A549 (cell line): ENCODE results near the gene TRDN. TPM values are rescaled to one million over a fixed set of nuclear protein-coding genes. Genes with fewer than 3 reads are reported as not detected.

Source experiments
- ATAC-seq, 2 experiments: fragments of 200-7000 bp in 1 of 2; fragments of >200 bp in 1 of 2; cut with Nextera tagmentation in 1 of 2; cut with Tn5 transposase in 1 of 2; 3 replicates each; pipeline versions ENCODE4 v1.8.0 to v1.9.1; 2018 to 2020; ENCODE audit warnings: mild to moderate bottlenecking in 1 of 2, moderate library complexity in 1 of 2
- CTCF ChIA-PET: fragments of 300-600 bp; sonication (Branson Sonifier 250); formaldehyde crosslinking; extraction: SDS; loops from one replicate; lab custom pipeline; 2021; ENCODE audit warnings: antibody characterized with exemption, inconsistent platforms; lab: Yijun Ruan, JAX
- POLR2A ChIA-PET: fragments of 350-600 bp; formaldehyde crosslinking; extraction: SDS; loops from one replicate; lab custom pipeline; 2021; ENCODE audit warnings: antibody characterized with exemption, inconsistent platforms; lab: Yijun Ruan, JAX
- DNase-seq, 2 experiments: peaks; one replicate each; pipeline versions ENCODE4 v3.0.0 to v3.0.0-alpha.2; 2011 to 2016; ENCODE audit warnings: low read depth in 1 of 2, low spot score in 1 of 2
- FAIRE-seq: peaks from 2 replicates; lab custom pipeline; 2011; peaks lifted over from hg19 to GRCh38; lab: Jason Lieb, UNC
- H3K27ac ChIP-seq, 2 experiments: fragments of >200 bp; sonication (Bioruptor Twin); formaldehyde crosslinking; 3 replicates each; pipeline ENCODE4 v1.5.1; 2016 to 2017
- H3K4me1 ChIP-seq: fragments of >200 bp; sonication (Bioruptor Twin); formaldehyde crosslinking; 3 replicates; pipeline ENCODE4 v1.6.1; 2016
- H3K4me2 ChIP-seq: fragments of >200 bp; sonication (Bioruptor Twin); formaldehyde crosslinking; 3 replicates; pipeline ENCODE4 v1.6.1; 2016
- H3K4me3 ChIP-seq: fragments of >200 bp; sonication (Bioruptor Twin); formaldehyde crosslinking; 3 replicates; pipeline ENCODE4 v1.5.1; 2016
- H3K9me3 ChIP-seq: fragments of >200 bp; sonication (Bioruptor Twin); formaldehyde crosslinking; 3 replicates; pipeline ENCODE4 v1.6.1; 2016
- CHD2 ChIP-seq: fragments of 150-350 bp; IDR thresholded peaks from 2 replicates; pipeline ENCODE4 v1.6.1; 2014; ENCODE audit warnings: low read length; ENCODE audit not compliant: partially characterized antibody
- CHD4 ChIP-seq: fragments of 200-600 bp; sonication (generic); IDR thresholded peaks from 2 replicates; pipeline ENCODE4 v1.6.1; 2016; ENCODE audit warnings: antibody characterized with exemption, mild to moderate bottlenecking, borderline replicate concordance
- EHF ChIP-seq: fragments of 250-450 bp; sonication (Bioruptor Pico); IDR thresholded peaks from 2 replicates; pipeline ENCODE4 v1.5.0; 2020; ENCODE audit warnings: mild to moderate bottlenecking
- ESRRA ChIP-seq: fragments of 150-350 bp; IDR thresholded peaks from 2 replicates; pipeline ENCODE4 v1.6.1; 2014; ENCODE audit warnings: mild to moderate bottlenecking, low read length, borderline replicate concordance
- GATA3 ChIP-seq: IDR thresholded peaks from 2 replicates; pipeline ENCODE4 v1.6.1; 2012; ENCODE audit warnings: borderline replicate concordance
- HDAC2 ChIP-seq: fragments of 200-600 bp; sonication (generic); IDR thresholded peaks from 2 replicates; pipeline ENCODE4 v1.6.1; 2016
- HOXA7 ChIP-seq: fragments of 250-450 bp; sonication (Bioruptor Pico); IDR thresholded peaks from 2 replicates; pipeline ENCODE4 v1.5.0; 2020; ENCODE audit warnings: mild to moderate bottlenecking, moderate library complexity
- JUNB ChIP-seq: fragments of >200 bp; sonication (Bioruptor Twin); formaldehyde crosslinking; IDR thresholded peaks from 2 replicates; pipeline ENCODE4 v1.6.1; 2016
- KDM1A ChIP-seq: fragments of 200-600 bp; sonication (generic); IDR thresholded peaks from 2 replicates; pipeline ENCODE4 v1.6.1; 2016; ENCODE audit warnings: low read depth, mild to moderate bottlenecking
- KDM5A ChIP-seq: fragments of 200-600 bp; sonication (generic); IDR thresholded peaks from 2 replicates; pipeline ENCODE4 v1.6.1; 2016; ENCODE audit warnings: antibody characterized with exemption, mild to moderate bottlenecking
- MAFK ChIP-seq: fragments of 450-650 bp; IDR thresholded peaks from 2 replicates; pipeline ENCODE4 v1.6.1; 2014; ENCODE audit not compliant: partially characterized antibody
- MYC ChIP-seq: IDR thresholded peaks from 2 replicates; pipeline ENCODE4 v1.6.1; 2012; ENCODE audit warnings: mild to moderate bottlenecking, inconsistent platforms, low read length, improper control_type of control experiment, borderline replicate concordance
- NR3C1 ChIP-seq: fragments of >200 bp; sonication (Bioruptor Twin); formaldehyde crosslinking; IDR thresholded peaks from 3 replicates; pipeline ENCODE4 v1.6.1; 2017
- POLR2AphosphoS2 ChIP-seq: conservative IDR thresholded peaks from 2 replicates; pipeline ENCODE4 v1.6.1; 2012; ENCODE audit warnings: low read length, improper control_type of control experiment, inconsistent platforms
- RAD21 ChIP-seq, 2 experiments: fragments of >200 bp in 1 of 2; sonication (Bioruptor Twin) in 1 of 2; formaldehyde crosslinking in 1 of 2; IDR thresholded peaks in 1 of 2; conservative IDR thresholded peaks in 1 of 2; 2 replicates in 1 of 2; 3 replicates in 1 of 2; pipeline ENCODE4 v1.6.1; 2012 to 2018; ENCODE audit warnings: inconsistent platforms in 1 of 2
- RFX5 ChIP-seq: fragments of 450-650 bp; IDR thresholded peaks from 2 replicates; pipeline ENCODE4 v1.7.1; 2014; ENCODE audit warnings: antibody characterized with exemption, mild to moderate bottlenecking, moderate library complexity
- SMC3 ChIP-seq: fragments of >200 bp; sonication (Bioruptor Twin); formaldehyde crosslinking; IDR thresholded peaks from 3 replicates; pipeline ENCODE4 v1.6.1; 2018; ENCODE audit warnings: inconsistent platforms
- ZFP36 ChIP-seq: fragments of 450-650 bp; IDR thresholded peaks from 2 replicates; pipeline ENCODE4 v1.6.1; 2014; ENCODE audit warnings: borderline replicate concordance; ENCODE audit not compliant: partially characterized antibody
- WGBS: methylation state at CpG from one replicate; pipeline ENCODE4 v1.1.6; 2017; ENCODE audit errors: missing lambda C conversion rate; 5-methylcytosine and 5-hydroxymethylcytosine counted together
- polyA plus RNA-seq, 4 experiments: library from polyadenylated mRNA; depleted of rRNA in 3 of 4; stranded (reverse); fragments of >200 nt; fragmentation: RNase III in 1 of 4; extraction: RNeasy Plus Mini Kit Qiagen cat#74134 plus additional on column Dnase treatment in 1 of 4; gene quantifications; 2 replicates in 3 of 4; 3 replicates in 1 of 4; pipeline ENCODE4 v1.2.3, GENCODE V29; 2011 to 2017
- TF ChIP-seq, protein P1 (sequence below): fragments of 450-650 bp; IDR thresholded peaks from 2 replicates; pipeline ENCODE4 v1.6.1; 2014; ENCODE audit warnings: antibody characterized with exemption
- TF ChIP-seq, protein P2 (sequence below): fragments of 150-350 bp; IDR thresholded peaks from 2 replicates; pipeline ENCODE4 v1.6.1; 2014; ENCODE audit warnings: low read depth, mild to moderate bottlenecking, low read length
- TF ChIP-seq, protein P3 (sequence below): fragments of 250-450 bp; sonication (Bioruptor Pico); IDR thresholded peaks from 2 replicates; pipeline ENCODE4 v1.5.0; 2020; ENCODE audit warnings: low read depth, mild to moderate bottlenecking, moderate library complexity
- TF ChIP-seq, protein P4 (sequence below): fragments of 200-600 bp; sonication (generic); IDR thresholded peaks from 2 replicates; pipeline ENCODE4 v1.6.1; 2016; ENCODE audit warnings: antibody characterized with exemption, mild to moderate bottlenecking, moderate library complexity
- TF ChIP-seq, protein P5 (sequence below): fragments of >200 bp; sonication (Bioruptor Twin); formaldehyde crosslinking; IDR thresholded peaks from 3 replicates; pipeline ENCODE4 v1.6.1; 2016

The TRDN gene
- polyA plus RNA-seq, 2 of the 4 experiments (the other 2 are of a cell fraction) = not detected

DNA sequence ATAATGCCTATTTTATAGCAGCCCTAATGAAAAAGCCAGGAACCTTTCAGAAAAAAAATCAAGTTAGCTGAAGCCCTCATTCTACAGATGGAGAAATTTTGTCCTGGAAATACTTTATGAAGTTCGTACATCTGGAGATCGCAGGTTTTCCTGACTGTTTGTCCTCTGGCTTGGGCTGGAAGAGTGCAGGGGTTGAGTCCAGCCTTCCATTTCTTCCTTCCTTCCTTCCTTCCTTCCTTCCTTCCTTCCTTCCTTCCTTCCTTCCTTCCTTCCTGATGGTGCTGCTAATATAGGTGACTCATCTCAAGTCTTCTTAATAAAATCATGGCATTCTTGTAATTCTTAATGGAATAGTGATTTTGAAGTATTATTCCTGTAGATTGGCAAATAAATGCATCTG is 413.3 kb downstream of the TRDN start:
- FAIRE-seq (no peak), ATAC-seq (no peak), DNase-seq (no peak)
- Histone ChIP-seq H3K4me2 (no peak overlapping the region), H3K27ac (no peak overlapping the region), H3K9me3 (no peaks in the 10 kb centered on the region), H3K4me3 (no peak overlapping the region), H3K4me1 (no peaks in the 10 kb centered on the region)
- 41% methylated on average over 2 of the region's 2 CpGs for WGBS
- POLR2A ChIA-PET = no interaction called here
- TF ChIP-seq RFX5 (no peak), HOXA7 (CRISPR knock-in tag) (no peak), NR3C1 (no peak), JUNB (no peak), SMC3 (no peak), ZFP36 (no peak), POLR2AphosphoS2 (no peak), RAD21 (conservative IDR thresholded peaks at IDR 0.05 in 1 of 2, IDR thresholded peaks at IDR 0.05 in 1 of 2) (no peak), MAFK (no peak), EHF (no peak)
- TF ChIP-seq, protein P1, sequence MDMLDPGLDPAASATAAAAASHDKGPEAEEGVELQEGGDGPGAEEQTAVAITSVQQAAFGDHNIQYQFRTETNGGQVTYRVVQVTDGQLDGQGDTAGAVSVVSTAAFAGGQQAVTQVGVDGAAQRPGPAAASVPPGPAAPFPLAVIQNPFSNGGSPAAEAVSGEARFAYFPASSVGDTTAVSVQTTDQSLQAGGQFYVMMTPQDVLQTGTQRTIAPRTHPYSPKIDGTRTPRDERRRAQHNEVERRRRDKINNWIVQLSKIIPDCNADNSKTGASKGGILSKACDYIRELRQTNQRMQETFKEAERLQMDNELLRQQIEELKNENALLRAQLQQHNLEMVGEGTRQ = no peak
- TF ChIP-seq, protein P2, sequence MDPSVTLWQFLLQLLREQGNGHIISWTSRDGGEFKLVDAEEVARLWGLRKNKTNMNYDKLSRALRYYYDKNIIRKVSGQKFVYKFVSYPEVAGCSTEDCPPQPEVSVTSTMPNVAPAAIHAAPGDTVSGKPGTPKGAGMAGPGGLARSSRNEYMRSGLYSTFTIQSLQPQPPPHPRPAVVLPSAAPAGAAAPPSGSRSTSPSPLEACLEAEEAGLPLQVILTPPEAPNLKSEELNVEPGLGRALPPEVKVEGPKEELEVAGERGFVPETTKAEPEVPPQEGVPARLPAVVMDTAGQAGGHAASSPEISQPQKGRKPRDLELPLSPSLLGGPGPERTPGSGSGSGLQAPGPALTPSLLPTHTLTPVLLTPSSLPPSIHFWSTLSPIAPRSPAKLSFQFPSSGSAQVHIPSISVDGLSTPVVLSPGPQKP = no peak
- TF ChIP-seq, protein P3, sequence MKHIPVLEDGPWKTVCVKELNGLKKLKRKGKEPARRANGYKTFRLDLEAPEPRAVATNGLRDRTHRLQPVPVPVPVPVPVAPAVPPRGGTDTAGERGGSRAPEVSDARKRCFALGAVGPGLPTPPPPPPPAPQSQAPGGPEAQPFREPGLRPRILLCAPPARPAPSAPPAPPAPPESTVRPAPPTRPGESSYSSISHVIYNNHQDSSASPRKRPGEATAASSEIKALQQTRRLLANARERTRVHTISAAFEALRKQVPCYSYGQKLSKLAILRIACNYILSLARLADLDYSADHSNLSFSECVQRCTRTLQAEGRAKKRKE (CRISPR knock-in tag) = no peak
- TF ChIP-seq, protein P4, sequence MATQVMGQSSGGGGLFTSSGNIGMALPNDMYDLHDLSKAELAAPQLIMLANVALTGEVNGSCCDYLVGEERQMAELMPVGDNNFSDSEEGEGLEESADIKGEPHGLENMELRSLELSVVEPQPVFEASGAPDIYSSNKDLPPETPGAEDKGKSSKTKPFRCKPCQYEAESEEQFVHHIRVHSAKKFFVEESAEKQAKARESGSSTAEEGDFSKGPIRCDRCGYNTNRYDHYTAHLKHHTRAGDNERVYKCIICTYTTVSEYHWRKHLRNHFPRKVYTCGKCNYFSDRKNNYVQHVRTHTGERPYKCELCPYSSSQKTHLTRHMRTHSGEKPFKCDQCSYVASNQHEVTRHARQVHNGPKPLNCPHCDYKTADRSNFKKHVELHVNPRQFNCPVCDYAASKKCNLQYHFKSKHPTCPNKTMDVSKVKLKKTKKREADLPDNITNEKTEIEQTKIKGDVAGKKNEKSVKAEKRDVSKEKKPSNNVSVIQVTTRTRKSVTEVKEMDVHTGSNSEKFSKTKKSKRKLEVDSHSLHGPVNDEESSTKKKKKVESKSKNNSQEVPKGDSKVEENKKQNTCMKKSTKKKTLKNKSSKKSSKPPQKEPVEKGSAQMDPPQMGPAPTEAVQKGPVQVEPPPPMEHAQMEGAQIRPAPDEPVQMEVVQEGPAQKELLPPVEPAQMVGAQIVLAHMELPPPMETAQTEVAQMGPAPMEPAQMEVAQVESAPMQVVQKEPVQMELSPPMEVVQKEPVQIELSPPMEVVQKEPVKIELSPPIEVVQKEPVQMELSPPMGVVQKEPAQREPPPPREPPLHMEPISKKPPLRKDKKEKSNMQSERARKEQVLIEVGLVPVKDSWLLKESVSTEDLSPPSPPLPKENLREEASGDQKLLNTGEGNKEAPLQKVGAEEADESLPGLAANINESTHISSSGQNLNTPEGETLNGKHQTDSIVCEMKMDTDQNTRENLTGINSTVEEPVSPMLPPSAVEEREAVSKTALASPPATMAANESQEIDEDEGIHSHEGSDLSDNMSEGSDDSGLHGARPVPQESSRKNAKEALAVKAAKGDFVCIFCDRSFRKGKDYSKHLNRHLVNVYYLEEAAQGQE = no peak
- CTCF ChIA-PET = interaction anchor here (0.6 to 1.1 kb wide), 2 partner anchors 354 to 744 kb away, joined by 3 read pairs; no protein-coding TSS in a partner anchor

DNA sequence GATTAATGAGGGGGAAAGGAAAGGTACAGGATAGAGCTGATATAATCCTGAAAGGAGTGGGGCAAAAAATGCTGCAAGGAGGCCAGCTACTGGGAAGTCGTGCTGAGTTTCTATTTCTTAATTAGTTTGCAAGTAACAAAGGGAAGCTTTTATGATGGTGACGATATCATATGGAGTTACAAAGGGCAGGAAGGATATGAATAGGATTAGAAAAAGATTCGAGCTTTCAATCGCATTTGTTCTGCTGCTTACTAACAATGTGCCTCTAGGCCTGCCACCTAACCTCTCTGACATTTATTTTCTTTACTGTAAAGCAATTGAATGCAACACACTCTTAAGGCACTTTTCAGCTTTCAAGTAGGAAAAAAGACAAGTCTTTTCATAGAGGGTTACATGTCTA is 421.5 kb downstream of the TRDN start:
- H3K9me3 ChIP-seq = no peaks in the 10 kb centered on the region
- ChIA-PET POLR2A (no interaction called here), CTCF (no interaction called here)
- H3K4me3 ChIP-seq = no peak overlapping the region
- FAIRE-seq (no peak), DNase-seq (no peak), ATAC-seq (no peak)
- 32% methylated on average over 4 of the region's 4 CpGs for WGBS
- H3K4me2 ChIP-seq = no peak overlapping the region
- H3K4me1 ChIP-seq = no peaks in the 10 kb centered on the region
- no peak overlapping the region for H3K27ac ChIP-seq
- TF ChIP-seq GATA3 = no peak
- TF ChIP-seq, protein P2 = no peak
- TF ChIP-seq, protein P4 = no peak
- TF ChIP-seq, protein P5, sequence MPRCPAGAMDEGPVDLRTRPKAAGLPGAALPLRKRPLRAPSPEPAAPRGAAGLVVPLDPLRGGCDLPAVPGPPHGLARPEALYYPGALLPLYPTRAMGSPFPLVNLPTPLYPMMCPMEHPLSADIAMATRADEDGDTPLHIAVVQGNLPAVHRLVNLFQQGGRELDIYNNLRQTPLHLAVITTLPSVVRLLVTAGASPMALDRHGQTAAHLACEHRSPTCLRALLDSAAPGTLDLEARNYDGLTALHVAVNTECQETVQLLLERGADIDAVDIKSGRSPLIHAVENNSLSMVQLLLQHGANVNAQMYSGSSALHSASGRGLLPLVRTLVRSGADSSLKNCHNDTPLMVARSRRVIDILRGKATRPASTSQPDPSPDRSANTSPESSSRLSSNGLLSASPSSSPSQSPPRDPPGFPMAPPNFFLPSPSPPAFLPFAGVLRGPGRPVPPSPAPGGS = no peak
- no peak for TF ChIP-seq KDM5A
- no peak for TF ChIP-seq ZFP36
- no peak for TF ChIP-seq KDM1A
- no peak for TF ChIP-seq ESRRA
- TF ChIP-seq MYC = no peak
- TF ChIP-seq, protein P3 (CRISPR knock-in tag) = no peak
- TF ChIP-seq HDAC2 = no peak
- no peak for TF ChIP-seq CHD2
- TF ChIP-seq CHD4 = no peak
